Measurements from ENCODE around the gene IL37.

Gene IL37

GRCh38 chr2:112916625-112917247, 5.8 kb downstream of the IL37 start:
- H3K27ac ChIP-seq = no peak overlapping the region
- TF ChIP-seq, protein P1, sequence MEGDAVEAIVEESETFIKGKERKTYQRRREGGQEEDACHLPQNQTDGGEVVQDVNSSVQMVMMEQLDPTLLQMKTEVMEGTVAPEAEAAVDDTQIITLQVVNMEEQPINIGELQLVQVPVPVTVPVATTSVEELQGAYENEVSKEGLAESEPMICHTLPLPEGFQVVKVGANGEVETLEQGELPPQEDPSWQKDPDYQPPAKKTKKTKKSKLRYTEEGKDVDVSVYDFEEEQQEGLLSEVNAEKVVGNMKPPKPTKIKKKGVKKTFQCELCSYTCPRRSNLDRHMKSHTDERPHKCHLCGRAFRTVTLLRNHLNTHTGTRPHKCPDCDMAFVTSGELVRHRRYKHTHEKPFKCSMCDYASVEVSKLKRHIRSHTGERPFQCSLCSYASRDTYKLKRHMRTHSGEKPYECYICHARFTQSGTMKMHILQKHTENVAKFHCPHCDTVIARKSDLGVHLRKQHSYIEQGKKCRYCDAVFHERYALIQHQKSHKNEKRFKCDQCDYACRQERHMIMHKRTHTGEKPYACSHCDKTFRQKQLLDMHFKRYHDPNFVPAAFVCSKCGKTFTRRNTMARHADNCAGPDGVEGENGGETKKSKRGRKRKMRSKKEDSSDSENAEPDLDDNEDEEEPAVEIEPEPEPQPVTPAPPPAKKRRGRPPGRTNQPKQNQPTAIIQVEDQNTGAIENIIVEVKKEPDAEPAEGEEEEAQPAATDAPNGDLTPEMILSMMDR (IDR thresholded peaks at IDR 0.05) = no peak
- TF ChIP-seq ZFX (IDR thresholded peaks at IDR 0.05; ENCODE audit: borderline replicate concordance) = no peak

DNA sequence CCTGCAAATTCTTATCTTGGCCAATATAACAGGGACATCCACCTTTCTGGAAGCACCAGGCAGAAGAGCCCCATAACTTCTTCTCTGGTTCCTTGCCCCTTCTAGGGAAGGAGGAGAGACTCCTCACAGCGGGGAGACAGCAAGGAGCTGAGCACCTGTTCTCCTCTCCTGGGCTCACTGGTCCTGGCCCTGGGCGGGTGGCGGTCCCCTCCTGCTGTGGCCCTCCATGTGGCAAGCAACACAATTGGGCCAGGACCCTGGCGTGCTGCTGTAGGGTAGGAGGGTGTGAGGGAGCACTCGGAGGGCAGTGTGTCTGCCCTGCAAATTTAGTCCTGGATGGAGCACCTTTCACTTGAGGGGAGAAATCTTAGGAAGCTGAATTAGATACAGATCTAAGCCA, 6.9 kb downstream of the IL37 start:
- no peak overlapping the region for H3K27ac ChIP-seq
- TF ChIP-seq ZFX (IDR thresholded peaks at IDR 0.05; ENCODE audit: borderline replicate concordance) = no peak
- TF ChIP-seq, protein P1 (IDR thresholded peaks at IDR 0.05) = no peak

DNA sequence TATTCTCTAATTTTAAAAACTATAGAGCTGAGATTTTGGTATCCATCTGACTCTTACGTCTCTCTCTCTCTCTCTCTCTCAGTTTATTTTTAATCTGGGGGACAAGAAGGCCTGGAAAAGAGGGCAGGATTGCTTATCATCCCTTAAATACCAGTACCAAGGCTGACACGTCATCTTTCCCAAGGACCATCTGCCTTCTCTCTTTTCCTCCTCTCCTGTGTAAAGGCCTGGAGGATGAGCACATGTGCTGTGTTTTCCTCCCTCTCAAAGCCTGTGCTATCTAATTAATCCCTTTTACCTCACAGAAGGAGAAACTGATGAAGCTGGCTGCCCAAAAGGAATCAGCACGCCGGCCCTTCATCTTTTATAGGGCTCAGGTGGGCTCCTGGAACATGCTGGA, 7.3 kb downstream of the IL37 start:
- no peak for TF ChIP-seq ZFX (IDR thresholded peaks at IDR 0.05; ENCODE audit: borderline replicate concordance)
- TF ChIP-seq, protein P1 (IDR thresholded peaks at IDR 0.05) = no peak

GRCh38 chr2:112919086-112919485, 8.1 kb downstream of the IL37 start:
- TF ChIP-seq ZFX (IDR thresholded peaks at IDR 0.05; ENCODE audit: borderline replicate concordance) = no peak
- TF ChIP-seq, protein P1 (IDR thresholded peaks at IDR 0.05) = no peak

More for the DNA sequence above, 7.3 kb downstream of the IL37 start:
- no peak overlapping the region for H3K27ac ChIP-seq

DNA sequence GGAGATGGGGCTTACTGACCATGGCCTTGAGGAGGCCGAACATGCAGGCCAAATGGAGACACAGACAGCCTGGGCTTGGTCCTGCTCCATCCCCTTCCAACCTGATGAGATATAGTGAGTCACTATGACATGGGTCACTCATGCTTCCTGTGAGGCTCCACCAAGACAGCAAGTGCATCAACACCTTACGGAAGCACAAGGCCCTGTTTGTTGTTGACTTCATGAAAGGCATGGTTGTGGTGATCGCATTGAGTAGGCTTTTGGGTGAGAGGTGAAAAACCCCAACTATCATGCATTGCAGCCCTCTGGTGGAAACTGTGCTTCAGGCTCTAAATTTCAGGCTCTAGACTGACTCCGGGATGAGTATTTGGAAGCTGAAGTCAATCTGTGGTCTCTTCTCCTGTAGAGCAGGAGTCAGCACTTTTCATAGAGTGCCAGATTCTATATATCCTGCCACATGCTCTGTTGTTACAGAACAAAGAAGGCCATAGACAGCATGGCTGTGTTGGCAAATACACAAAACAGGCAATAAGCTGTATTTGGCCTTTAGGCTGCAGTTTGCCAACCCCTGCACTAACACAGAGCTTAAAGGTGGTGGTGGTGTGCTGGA, 10.1 kb downstream of the IL37 start:
- H3K27ac ChIP-seq = no peak overlapping the region
- TF ChIP-seq ZFX (IDR thresholded peaks at IDR 0.05; ENCODE audit: borderline replicate concordance) = no peak
- TF ChIP-seq, protein P1 (IDR thresholded peaks at IDR 0.05) = no peak

More at GRCh38 chr2:112919086-112919485, 8.1 kb downstream of the IL37 start:
- H3K27ac ChIP-seq = no peak overlapping the region

GRCh38 chr2:112921982-112922381, 11.0 kb downstream of the IL37 start:
- H3K27ac ChIP-seq = no peak overlapping the region
- no peak for TF ChIP-seq ZFX (IDR thresholded peaks at IDR 0.05; ENCODE audit: borderline replicate concordance)
- TF ChIP-seq, protein P1 (IDR thresholded peaks at IDR 0.05) = no peak

DNA sequence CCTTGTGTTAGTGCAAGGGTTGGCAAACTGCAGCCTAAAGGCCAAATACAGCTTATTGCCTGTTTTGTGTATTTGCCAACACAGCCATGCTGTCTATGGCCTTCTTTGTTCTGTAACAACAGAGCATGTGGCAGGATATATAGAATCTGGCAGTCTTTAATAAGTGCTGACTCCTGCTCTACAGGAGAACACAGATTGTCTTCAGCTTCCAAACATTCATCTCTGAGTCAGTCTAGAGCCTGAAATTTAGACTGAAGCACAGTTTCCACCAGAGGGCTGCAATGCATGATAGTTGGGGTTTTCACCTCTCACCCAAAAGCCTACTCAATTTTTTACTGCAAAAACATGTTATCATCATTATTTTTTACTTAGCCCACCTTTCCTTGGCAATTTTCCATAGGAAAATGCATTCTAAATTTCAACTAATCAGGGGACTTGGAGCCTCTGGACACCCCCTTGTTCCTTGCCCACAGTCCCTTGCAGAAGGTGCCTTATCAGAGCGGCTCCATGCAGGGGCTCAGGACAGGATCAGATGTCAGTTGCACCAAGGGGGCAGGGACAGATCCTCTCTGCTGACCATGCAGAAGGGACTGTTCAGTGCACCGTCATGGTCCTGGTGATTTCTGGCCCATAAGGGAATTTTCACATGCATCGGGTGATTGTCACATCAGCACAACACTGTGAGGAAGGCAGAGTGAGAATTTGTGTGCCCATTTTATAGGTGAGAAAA, 12.4 kb downstream of the IL37 start:
- no peak overlapping the region for H3K27ac ChIP-seq
- TF ChIP-seq ZFX (IDR thresholded peaks at IDR 0.05; ENCODE audit: borderline replicate concordance) = no peak
- TF ChIP-seq, protein P1 (IDR thresholded peaks at IDR 0.05) = no peak
